PFSK-1 (cell line): ENCODE data around the gene RGS6.

Experiments used
- FOXP2 ChIP-seq: optimal IDR thresholded peaks from 2 replicates; pipeline ENCODE3; 2011; ENCODE audit warnings: borderline replicate concordance, control low read depth, inconsistent platforms; ENCODE audit not compliant: insufficient read depth; ENCODE audit errors: extremely low read length, extremely low read depth
- POLR2AphosphoS5 ChIP-seq: IDR thresholded peaks from 2 replicates; pipeline ENCODE4 v1.6.1; 2012; ENCODE audit warnings: low read depth, mild to moderate bottlenecking, control low read depth, low read length, moderate library complexity
- SIN3A ChIP-seq: IDR thresholded peaks from 2 replicates; pipeline ENCODE4 v1.6.1; 2012; ENCODE audit warnings: mild to moderate bottlenecking, low read length, moderate library complexity, borderline replicate concordance; ENCODE audit not compliant: insufficient read depth
- TAF1 ChIP-seq: IDR thresholded peaks from 2 replicates; pipeline ENCODE4 v1.6.1; 2012; ENCODE audit warnings: low read length, control low read depth, borderline replicate concordance; ENCODE audit not compliant: insufficient read depth
- TF ChIP-seq, protein P1 (sequence below), 2 experiments: IDR thresholded peaks; 2 replicates each; pipeline versions ENCODE4 v1.6.1 to v1.8.0; 2011 to 2012; ENCODE audit warnings: low read depth in 2 of 2, low read length in 2 of 2, control low read depth in 1 of 2, inconsistent platforms in 1 of 2, mild to moderate bottlenecking in 1 of 2, moderate library complexity in 1 of 2; ENCODE audit not compliant: insufficient read depth in 1 of 2

The RGS6 gene

GRCh38 chr14:72539661-72540315 lies 607.6 kb downstream of the RGS6 start:
- no peak for TF ChIP-seq SIN3A
- TF ChIP-seq, protein P1, sequence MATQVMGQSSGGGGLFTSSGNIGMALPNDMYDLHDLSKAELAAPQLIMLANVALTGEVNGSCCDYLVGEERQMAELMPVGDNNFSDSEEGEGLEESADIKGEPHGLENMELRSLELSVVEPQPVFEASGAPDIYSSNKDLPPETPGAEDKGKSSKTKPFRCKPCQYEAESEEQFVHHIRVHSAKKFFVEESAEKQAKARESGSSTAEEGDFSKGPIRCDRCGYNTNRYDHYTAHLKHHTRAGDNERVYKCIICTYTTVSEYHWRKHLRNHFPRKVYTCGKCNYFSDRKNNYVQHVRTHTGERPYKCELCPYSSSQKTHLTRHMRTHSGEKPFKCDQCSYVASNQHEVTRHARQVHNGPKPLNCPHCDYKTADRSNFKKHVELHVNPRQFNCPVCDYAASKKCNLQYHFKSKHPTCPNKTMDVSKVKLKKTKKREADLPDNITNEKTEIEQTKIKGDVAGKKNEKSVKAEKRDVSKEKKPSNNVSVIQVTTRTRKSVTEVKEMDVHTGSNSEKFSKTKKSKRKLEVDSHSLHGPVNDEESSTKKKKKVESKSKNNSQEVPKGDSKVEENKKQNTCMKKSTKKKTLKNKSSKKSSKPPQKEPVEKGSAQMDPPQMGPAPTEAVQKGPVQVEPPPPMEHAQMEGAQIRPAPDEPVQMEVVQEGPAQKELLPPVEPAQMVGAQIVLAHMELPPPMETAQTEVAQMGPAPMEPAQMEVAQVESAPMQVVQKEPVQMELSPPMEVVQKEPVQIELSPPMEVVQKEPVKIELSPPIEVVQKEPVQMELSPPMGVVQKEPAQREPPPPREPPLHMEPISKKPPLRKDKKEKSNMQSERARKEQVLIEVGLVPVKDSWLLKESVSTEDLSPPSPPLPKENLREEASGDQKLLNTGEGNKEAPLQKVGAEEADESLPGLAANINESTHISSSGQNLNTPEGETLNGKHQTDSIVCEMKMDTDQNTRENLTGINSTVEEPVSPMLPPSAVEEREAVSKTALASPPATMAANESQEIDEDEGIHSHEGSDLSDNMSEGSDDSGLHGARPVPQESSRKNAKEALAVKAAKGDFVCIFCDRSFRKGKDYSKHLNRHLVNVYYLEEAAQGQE (IDR thresholded peaks at IDR 0.05; ENCODE audit: insufficient read depth in 1 of 2, low read depth in 2 of 2, low read length in 2 of 2) = no peak
- TF ChIP-seq POLR2AphosphoS5 = no peak
- no peak for TF ChIP-seq FOXP2
- no peak for TF ChIP-seq TAF1

GRCh38 chr14:72540836-72541235 lies 608.6 kb downstream of the RGS6 start:
- TF ChIP-seq, protein P1 (IDR thresholded peaks at IDR 0.05; ENCODE audit: insufficient read depth in 1 of 2, low read depth in 2 of 2, low read length in 2 of 2) = no peak
- TF ChIP-seq TAF1 (no peak), SIN3A (no peak), POLR2AphosphoS5 (no peak)

DNA sequence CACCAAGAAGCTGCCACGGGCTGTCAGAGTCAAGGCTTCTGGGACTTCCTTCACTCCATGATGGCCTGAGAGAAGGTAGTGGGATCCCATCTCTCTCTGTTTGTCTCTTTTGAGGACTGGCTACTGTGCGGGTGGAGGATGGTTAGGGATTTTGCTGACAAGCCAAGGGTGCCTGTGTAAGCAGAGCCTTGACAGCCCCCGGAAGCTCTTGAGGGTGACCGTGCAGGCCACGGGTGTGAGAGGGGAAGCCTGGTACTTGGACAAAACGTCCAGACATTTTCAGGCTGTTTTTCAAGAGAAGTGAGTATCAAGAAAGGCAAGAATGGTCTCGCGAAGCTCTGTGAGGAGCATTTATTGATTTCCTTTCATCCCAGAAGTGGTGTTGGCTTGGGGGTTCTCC lies 609.3 kb downstream of the RGS6 start:
- TF ChIP-seq SIN3A (no peak), FOXP2 (no peak), POLR2AphosphoS5 (no peak), TAF1 (no peak)
- TF ChIP-seq, protein P1 (IDR thresholded peaks at IDR 0.05; ENCODE audit: insufficient read depth in 1 of 2, low read depth in 2 of 2, low read length in 2 of 2) = no peak

DNA sequence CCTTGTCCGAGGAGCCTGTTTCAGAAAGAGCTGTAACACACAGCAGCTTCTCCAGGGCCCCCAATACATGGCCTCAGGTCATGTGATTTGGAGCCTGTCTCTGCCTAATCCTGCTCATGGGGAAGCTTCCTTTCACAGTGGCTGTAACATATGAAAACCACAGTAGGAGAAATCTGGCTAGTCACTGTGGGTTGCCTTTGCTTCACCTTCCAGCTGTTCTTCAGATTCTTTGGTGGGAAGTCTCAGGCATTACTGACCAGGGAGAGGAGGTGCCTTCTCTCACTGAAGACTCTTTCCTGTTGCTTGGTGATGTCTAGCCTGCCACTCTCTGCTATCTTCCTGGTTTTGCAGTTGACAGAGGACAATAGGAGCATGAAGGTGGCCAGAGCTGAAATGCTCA lies 611.1 kb downstream of the RGS6 start:
- no peak for TF ChIP-seq POLR2AphosphoS5
- TF ChIP-seq TAF1 = no peak
- TF ChIP-seq, protein P1 (IDR thresholded peaks at IDR 0.05; ENCODE audit: insufficient read depth in 1 of 2, low read depth in 2 of 2, low read length in 2 of 2) = no peak
- TF ChIP-seq SIN3A = no peak
- no peak for TF ChIP-seq FOXP2
